Uterus (tissue), 4 donors: ENCODE data around the gene RPS24. TPM values are rescaled to one million over a fixed set of nuclear protein-coding genes. Genes with fewer than 3 reads are reported as not detected.
"Not testable (repeated sequence)": the region's sequence is repeated elsewhere in the genome, so short reads cannot be mapped to it uniquely, and the experiment has no call there.

Experiments
- DNase-seq, 2 donors: peaks; one replicate each; pipeline ENCODE4 v3.0.0-alpha.2; 2019 to 2020
- H3K27ac ChIP-seq, 2 donors: fragments of 200-600 bp; sonication (generic); 1 replicate in 1 of 2; 2 replicates in 1 of 2; pipeline ENCODE4 v1.5.1; 2016 to 2018
- H3K27me3 ChIP-seq, 2 donors: fragments of 200-600 bp; sonication (generic); one replicate each; pipeline ENCODE4 v1.5.1; 2018 to 2019; ENCODE audit warnings: control low read depth in 1 of 2
- H3K36me3 ChIP-seq, 2 donors: fragments of 200-600 bp; sonication (generic); one replicate each; pipeline ENCODE4 v1.5.1; 2019; ENCODE audit warnings: control low read depth in 1 of 2
- H3K4me1 ChIP-seq, 2 donors: fragments of 200-600 bp; sonication (generic); one replicate each; pipeline ENCODE4 v1.5.1; 2018 to 2019; ENCODE audit warnings: control low read depth in 1 of 2
- H3K4me3 ChIP-seq, 2 donors: fragments of 200-600 bp; sonication (generic); 1 replicate in 1 of 2; 2 replicates in 1 of 2; pipeline ENCODE4 v1.5.1; 2018 to 2019; ENCODE audit warnings: mild to moderate bottlenecking in 1 of 2
- H3K9me3 ChIP-seq, 2 donors: fragments of 200-600 bp; sonication (generic); one replicate each; pipeline ENCODE4 v1.5.1; 2019; ENCODE audit warnings: control low read depth in 1 of 2
- POLR2A ChIP-seq, 2 donors: fragments of 450-650 bp; IDR thresholded peaks; one replicate each; pipeline ENCODE4 v1.6.1; 2016; ENCODE audit warnings: antibody characterized with exemption in 2 of 2, mild to moderate bottlenecking in 1 of 2, moderate library complexity in 1 of 2
- intact Hi-C: fragments of 100-400 bp; cut with DNase I; formaldehyde crosslinking; loops from one replicate; pipeline ENCODE4 v1.15.1; 2023; ENCODE audit warnings: low total_unique reads
- total RNA-seq, 4 donors: library from RNA; depleted of rRNA in 3 of 4; stranded (reverse); fragments of >200 nt in 3 of 4; gene quantifications; one replicate each; pipeline versions ENCODE4 v1.1.0 to v1.2.4, GENCODE V29; 2014 to 2023
- TF ChIP-seq, protein P1 (sequence below), 4 experiments: fragments of 200-600 bp in 2 of 4; fragments of 450-650 bp in 2 of 4; sonication (generic) in 2 of 4; IDR thresholded peaks; one replicate each; pipeline ENCODE4 v1.5.1; 2016 to 2019; ENCODE audit warnings: antibody characterized with exemption in 4 of 4, mild to moderate bottlenecking in 2 of 4, moderate library complexity in 1 of 4
- donor health status: DM: yes; HTN: yes; CAD: no.

Gene RPS24
- total RNA-seq, 4 donors from 2014 or later: 1,764 to 3,381 (median 2,593) TPM

DNA sequence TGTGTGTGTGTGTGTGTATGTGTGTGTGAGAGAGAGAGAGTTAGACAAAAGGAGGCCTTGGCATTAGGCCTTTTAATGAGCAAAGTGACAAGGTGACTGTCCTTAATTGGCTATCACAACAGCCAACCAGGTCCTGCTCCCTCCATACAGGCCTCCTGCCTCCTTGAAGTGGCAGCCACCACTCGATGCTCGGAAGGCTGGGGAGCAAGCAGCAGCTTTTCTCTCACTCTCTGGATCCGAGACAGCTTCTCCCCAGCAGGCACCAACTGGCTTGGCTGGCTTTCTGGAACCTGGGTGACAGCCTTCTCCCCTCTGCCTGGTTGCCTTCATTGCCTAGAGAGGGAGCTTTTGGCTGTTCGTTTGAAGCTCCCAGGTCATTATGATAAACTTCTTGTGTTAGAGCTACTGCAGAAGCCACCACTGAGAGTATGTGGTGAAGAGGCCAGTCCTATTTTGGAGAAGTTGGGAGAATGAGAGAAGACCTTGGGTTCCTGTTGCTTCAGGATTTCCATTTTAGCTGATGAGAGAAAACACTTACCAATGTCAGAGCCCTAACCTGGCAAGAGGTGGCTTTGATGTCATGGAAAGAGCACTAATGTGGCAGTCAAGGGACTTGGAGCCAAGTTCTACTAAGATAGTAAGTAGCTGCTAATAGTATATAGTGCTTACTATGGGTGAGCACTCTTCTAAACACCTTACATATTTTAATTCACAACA, 37.6 kb downstream of the RPS24 start:
- DNase-seq: no peak
- Histone ChIP-seq H3K4me1 (no peaks in the 10 kb centered on the region), H3K9me3 (no peaks in the 10 kb centered on the region), H3K27ac (no peak overlapping the region), H3K27me3 (no peaks in the 10 kb centered on the region), H3K36me3 (no peaks in the 10 kb centered on the region), H3K4me3 (no peak overlapping the region)
- TF ChIP-seq, protein P1, sequence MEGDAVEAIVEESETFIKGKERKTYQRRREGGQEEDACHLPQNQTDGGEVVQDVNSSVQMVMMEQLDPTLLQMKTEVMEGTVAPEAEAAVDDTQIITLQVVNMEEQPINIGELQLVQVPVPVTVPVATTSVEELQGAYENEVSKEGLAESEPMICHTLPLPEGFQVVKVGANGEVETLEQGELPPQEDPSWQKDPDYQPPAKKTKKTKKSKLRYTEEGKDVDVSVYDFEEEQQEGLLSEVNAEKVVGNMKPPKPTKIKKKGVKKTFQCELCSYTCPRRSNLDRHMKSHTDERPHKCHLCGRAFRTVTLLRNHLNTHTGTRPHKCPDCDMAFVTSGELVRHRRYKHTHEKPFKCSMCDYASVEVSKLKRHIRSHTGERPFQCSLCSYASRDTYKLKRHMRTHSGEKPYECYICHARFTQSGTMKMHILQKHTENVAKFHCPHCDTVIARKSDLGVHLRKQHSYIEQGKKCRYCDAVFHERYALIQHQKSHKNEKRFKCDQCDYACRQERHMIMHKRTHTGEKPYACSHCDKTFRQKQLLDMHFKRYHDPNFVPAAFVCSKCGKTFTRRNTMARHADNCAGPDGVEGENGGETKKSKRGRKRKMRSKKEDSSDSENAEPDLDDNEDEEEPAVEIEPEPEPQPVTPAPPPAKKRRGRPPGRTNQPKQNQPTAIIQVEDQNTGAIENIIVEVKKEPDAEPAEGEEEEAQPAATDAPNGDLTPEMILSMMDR (IDR thresholded peaks at IDR 0.05): no peak
- TF ChIP-seq POLR2A (IDR thresholded peaks at IDR 0.05): no peak
- intact Hi-C loops: no loop called here

DNA sequence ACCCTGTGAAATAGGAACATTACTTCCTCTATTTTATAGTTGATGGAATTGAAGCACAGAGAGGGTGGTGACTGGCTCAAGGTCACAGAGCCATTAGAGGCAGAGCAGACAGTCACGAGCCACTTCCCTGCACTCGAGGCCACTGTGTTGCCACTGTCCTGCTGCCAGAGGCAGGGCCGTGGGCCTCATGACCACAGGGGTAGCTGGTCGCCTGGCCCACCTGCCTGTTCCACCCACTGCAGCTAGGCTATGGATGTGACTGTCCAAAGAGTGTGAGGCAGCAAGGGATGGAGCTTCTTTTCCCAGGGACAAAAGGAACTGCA, 38.2 kb downstream of the RPS24 start:
- Histone ChIP-seq H3K27ac (no peak overlapping the region), H3K9me3 (no peaks in the 10 kb centered on the region), H3K4me3 (no peak overlapping the region), H3K36me3 (no peaks in the 10 kb centered on the region), H3K27me3 (no peaks in the 10 kb centered on the region), H3K4me1 (no peaks in the 10 kb centered on the region)
- DNase-seq: no peak
- TF ChIP-seq, protein P1 (IDR thresholded peaks at IDR 0.05): no peak
- TF ChIP-seq POLR2A (IDR thresholded peaks at IDR 0.05): no peak
- intact Hi-C loops: no loop called here

DNA sequence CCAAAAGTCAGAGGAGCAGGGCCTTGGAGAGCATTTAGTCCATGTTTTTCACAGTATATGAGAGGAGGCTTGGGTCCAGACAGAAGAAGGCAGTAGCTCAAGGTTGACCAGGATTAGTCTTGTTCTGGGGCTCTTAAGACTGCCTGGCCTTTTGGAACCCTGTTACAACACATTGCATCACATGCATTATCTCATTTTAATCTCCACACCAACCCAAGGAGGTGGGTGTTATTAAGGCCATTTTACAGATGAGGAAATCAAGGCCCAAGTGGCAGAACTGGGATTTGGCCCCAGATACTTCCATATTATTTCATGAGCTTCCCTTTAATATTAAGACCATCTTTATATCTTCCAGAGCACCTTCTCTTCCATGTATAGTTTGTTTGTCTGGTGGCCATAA, 38.8 kb downstream of the RPS24 start:
- Histone ChIP-seq H3K4me3 (no peak overlapping the region), H3K9me3 (no peaks in the 10 kb centered on the region), H3K27ac (no peak overlapping the region), H3K4me1 (no peaks in the 10 kb centered on the region), H3K27me3 (no peaks in the 10 kb centered on the region), H3K36me3 (no peaks in the 10 kb centered on the region)
- no peak for DNase-seq
- no peak for TF ChIP-seq POLR2A (IDR thresholded peaks at IDR 0.05)
- TF ChIP-seq, protein P1 (IDR thresholded peaks at IDR 0.05): no peak
- intact Hi-C loops: no loop called here

DNA sequence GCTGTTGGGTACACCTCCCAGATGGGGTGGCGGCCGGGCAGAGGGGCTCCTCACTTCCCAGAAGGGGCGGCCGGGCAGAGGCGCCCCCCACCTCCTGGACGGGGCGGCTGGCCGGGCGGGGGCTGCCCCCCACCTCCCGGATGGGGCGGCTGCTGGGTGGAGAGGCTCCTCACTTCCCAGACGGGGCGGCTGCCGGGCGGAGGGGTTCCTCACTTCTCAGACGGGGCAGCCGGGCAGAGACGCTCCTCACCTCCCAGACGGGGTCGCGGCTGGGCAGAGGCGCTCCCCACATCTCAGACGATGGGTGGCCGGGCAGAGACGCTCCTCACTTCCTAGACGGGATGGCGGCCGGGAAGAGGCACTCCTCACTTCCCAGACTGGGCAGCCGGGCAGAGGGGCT, 42.1 kb downstream of the RPS24 start:
- DNase-seq, H3K9me3 ChIP-seq, H3K4me1 ChIP-seq, intact Hi-C loops, H3K36me3 ChIP-seq, H3K27me3 ChIP-seq, H3K4me3 ChIP-seq, H3K27ac ChIP-seq: not testable (repeated sequence)

DNA sequence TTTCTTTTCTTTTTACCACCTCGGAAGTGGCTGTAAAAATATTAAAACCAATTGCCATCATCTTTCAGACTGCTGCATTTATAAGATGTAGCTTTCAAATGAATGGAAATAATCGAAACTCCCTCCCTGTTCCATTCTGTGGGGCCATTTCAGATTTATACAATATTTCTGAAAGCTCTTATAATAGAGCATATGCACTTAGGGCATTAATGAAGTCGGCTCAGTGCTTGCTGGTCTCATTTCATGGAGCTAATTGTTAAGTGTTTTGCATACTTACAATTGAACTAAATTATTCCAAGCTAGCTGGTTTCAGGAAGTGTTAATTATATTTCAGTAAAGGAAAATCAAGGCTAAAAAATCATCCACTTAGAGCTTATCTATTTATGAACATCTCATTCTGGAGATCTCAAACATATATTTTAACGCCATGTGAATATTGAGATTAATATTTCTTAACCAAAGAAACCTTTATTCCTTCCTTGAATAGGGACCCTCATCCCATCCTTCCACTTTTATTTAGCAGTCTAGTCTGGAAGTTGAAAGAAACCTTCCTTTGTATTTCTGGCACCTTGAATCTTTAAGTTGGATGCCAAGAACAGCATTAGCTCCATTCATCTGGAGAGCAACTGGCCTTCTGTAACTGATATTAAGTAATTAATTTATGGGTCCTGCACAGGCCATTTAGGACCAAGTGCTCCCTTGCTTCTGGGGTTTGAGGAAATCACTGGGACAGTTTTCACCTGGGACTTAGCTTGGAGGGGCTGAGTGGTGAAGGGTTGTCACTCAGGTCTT, 45.1 kb downstream of the RPS24 start:
- Histone ChIP-seq H3K4me1 (no peaks in the 10 kb centered on the region), H3K9me3 (no peaks in the 10 kb centered on the region), H3K36me3 (no peaks in the 10 kb centered on the region), H3K27ac (no peak overlapping the region), H3K4me3 (no peak overlapping the region), H3K27me3 (no peaks in the 10 kb centered on the region)
- intact Hi-C loops: no loop called here
- no peak for TF ChIP-seq POLR2A (IDR thresholded peaks at IDR 0.05)
- TF ChIP-seq, protein P1 (IDR thresholded peaks at IDR 0.05): no peak
- no peak for DNase-seq
